Measurements from ENCODE around the gene MSMP.

Gene MSMP

DNA sequence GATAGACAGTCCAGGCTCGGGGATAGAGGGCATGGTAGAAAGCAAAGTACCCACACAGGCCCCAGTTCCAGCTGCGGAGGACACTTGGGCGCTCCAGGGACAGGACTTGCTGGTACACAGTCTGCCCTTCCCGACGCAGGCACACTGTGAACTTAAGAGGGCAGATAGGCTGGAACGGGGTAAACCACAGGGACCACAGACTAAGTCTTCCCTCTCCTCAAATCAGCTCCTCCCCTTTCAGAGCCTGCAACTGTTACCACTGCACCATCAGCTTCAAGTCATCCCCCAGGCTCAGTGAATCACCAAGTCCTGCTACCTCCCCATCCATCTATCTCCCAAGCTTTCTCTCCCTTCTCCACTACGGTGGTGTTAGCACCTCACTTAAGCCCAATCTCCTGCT is 12.3 kb downstream of the MSMP start:
- DNase-seq: no peak

DNA sequence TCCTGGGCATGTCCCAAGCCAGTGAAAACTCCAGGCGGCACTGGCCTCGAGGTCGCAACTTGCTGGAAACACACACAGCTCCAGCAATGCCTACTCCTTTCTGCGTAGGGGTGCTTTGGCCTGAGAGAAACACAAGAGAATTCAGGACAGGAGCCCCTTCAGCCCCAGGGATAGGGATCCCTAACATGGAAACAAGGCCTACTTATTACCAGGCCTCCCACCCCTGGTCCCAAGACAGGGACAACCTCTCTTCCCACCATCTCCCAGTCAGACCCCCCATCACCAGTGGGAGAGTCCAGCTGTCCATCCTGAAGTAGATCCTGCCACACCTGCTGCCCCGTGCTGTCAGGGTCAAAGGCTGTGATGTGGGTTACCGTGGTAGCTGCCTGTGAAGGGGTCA is 13.8 kb downstream of the MSMP start:
- DNase-seq: no peak

DNA sequence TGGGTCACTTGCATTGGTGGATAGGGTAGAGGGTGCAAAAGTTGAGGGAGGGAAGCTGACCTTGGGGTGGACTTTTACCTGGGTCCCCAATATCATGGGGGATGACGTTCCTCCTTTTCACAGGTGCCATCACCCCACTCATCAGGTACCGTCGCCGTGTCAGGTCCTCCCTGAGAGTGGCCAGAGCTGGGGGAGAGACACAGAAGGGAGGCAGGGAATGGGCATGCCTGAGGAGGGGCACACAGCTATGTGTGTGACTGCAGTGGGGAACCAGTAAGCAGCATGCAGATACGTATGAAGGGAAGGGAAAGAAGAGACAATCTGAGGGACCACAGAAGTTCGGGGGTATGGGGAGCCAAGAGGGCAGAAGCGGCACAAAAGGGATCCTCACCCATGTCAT is 15.2 kb downstream of the MSMP start:
- DNase-seq: no peak

DNA sequence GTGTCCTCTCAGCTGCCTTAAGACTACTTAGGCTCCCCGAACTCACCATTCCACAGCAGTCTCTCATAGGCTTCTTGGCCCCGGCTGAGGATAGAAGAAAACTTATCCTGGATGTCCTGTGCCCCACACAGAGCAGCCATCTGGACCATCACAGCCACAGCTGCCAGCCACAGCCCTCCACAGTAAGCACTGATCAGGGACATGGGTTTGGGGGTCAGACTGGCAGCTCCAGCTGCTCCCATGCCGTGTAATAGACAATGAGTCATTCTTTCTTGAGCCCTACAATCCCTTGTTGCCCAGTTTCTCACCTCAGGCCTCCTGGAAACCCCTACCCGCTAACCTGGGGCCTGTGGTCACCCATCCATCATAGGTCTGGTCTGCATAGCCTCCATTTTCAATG is 15.9 kb downstream of the MSMP start:
- DNase-seq: no peak

DNA sequence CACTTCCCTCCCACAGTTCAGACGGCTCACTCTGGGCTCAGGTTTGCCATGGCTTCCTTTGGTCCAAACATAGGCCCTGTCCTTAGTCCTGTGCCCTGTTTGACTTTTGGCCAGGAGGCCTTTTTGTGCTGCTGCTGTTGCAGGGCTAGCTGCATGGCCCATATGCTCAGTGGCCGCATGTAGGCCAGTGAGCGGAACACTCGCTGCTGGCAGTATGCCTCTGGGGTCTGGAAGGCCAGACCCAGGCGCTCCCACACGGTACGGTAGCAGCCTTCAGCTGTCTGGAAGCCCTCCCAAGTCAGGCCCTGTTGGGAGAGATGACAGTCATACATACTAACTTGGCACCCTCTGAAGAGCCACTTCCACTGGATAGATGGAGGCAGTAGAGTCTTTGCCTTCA is 16.9 kb downstream of the MSMP start:
- no peak for DNase-seq

DNA sequence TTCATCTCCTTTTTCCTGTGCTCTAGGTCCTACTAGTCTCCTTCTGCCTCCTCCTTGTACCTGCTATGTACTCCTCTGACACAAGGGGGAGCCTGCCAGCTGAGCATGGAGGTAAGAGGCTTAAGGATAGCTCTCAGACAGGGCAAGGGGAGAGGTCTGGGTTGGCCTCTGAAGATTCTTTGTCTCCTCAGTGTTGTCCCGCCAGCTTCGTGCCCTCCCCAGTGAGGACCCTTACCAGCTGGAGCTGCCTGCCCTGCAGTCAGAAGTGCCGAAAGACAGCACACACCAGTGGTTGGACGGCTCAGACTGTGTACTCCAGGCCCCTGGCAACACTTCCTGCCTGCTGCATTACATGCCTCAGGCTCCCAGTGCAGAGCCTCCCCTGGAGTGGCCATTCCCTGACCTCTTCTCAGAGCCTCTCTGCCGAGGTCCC is 17.9 kb downstream of the MSMP start:
- peak; percentile 67 for DNase-seq

DNA sequence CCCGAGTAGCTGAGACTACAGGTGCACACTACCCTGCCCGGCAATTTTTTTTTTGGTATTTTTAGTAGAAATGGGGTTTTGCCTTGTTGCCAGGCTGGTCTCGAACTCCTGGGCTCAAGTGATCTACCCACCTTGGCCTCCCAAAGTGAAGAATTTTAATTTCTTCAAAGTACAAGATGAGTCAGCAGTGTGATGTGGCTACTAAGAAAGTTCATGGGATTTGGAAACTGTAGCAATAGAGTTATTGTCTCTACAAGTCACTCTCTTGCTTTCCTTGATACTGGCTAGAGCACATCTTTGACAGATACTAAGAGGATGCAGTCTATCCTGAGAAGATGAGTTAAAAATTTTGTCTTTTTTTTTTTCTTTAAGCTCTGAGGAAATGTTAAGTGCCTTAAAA is 20.0 kb downstream of the MSMP start:
- no peak for DNase-seq

DNA sequence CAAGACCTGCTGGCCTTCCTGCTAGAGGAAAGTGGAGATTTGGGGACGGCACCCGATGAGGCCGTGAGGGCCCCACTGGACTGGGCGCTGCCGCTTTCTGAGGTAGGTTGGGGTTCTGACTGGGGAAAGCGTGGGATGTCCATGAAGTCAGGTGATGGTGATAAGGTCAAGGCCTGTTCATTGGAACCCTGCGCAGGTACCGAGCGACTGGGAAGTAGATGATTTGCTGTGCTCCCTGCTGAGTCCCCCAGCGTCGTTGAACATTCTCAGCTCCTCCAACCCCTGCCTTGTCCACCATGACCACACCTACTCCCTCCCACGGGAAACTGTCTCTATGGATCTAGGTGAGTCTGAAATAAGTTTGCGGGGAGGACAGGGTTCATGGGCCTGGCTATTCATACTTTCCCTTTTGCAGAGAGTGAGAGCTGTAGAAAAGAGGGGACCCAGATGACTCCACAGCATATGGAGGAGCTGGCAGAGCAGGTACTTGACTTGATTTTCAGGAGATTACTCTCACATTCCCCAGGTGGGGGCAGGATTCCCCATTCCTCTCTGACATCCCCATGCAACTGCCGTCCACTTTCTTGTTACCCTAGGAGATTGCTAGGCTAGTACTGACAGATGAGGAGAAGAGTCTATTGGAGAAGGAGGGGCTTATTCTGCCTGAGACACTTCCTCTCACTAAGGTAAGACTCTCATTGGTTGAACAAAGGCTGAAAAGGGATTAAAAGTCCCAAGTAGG is 21.1 kb downstream of the MSMP start:
- peak; percentile 32 for DNase-seq

DNA sequence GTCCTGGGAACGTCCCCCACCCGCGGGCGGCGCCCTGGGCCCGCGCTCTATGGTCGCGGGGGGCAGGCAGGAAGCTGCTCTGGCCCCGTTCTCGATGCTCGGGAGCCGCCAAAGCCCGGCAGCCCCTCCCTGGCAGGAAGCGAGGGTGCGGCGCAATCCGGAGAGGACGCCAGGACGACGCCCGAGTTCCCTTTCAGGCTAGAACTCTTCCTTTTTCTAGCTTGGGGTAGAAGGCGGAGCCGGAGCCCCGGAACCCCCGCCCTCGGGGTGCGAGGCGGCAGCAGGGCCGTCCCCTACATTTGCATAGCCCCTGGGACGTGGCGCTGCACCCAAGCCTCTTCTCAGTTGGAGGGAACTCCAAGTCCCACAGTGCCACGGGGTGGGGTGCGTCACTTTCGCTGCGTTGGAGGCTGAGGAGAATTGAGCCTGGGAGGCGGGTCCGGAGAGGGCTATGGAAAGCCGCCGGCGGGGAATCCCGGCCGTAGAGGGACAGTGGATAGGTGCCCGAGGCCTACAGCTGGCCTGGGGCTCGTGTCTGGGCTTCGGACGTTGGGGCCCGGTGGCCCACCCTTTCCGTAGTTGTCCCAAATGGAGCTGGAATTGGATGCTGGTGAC is 21.8 kb downstream of the MSMP start, which contains the start of the genes CREB3 and TLN1:
CREB3 (plus strand) TSS at position 482 of the 615 bp plus-strand sequence; CDS start at position 589, 107 bp downstream.
TLN1 (minus strand) TSS at position 11 of the 615 bp plus-strand sequence. CDS start 6,501 bp downstream, outside the sequence.
- DNase-seq: peak; percentile 98

DNA sequence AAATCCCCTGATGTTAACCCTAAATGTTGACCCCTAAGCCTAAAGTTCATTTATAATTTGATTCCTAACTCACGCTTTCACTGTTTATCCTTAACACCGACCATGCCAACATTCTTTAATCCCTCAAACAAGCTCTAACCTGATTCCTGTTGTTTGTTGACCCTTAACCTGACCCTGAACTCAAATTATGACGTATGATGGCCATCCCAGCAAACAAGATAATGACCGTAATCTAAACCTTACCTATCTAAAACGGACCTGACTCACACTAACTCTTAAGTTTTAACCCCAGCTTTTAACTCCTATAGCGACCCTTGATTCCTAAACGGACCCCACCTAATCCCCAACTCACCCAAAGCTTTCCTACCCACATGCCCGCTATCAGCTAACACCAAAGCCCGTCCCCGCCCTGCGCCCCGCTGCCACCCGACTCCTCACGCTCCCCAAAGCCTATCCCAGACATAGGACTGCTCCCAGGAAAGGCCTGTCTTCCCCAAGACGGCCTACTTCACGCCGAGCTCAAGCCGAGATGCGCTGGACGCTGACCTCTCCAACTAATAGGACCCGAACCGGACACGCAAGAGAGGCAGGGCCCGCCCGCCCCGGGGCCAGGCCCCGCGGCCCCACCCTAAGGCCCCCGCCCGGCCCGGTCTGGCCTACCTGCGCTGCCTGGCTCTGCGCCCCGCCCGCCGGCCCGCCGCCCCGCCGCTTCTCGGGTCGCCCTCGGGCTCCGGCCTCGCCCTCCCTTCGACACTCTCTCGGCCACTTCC is 22.5 kb downstream of the MSMP start:
- DNase-seq: no peak

DNA sequence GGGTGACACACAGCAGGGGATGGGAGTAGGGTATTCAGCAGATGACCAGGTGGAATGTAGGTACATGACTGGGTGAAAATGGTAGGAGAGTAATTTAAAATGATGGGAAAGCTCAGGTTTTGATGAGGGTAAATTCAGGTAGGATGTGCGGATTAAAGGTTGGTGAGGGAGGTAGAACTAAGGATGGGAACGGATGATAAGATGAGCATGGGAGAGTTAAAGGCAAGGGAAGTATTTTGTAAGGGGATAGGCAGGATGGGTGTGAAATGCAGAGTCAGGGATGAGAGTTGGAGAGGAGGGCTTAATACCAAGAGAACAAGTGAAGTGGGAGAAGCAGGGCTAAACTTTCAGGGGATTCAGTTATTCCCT is 23.6 kb downstream of the MSMP start:
- no peak for DNase-seq

DNA sequence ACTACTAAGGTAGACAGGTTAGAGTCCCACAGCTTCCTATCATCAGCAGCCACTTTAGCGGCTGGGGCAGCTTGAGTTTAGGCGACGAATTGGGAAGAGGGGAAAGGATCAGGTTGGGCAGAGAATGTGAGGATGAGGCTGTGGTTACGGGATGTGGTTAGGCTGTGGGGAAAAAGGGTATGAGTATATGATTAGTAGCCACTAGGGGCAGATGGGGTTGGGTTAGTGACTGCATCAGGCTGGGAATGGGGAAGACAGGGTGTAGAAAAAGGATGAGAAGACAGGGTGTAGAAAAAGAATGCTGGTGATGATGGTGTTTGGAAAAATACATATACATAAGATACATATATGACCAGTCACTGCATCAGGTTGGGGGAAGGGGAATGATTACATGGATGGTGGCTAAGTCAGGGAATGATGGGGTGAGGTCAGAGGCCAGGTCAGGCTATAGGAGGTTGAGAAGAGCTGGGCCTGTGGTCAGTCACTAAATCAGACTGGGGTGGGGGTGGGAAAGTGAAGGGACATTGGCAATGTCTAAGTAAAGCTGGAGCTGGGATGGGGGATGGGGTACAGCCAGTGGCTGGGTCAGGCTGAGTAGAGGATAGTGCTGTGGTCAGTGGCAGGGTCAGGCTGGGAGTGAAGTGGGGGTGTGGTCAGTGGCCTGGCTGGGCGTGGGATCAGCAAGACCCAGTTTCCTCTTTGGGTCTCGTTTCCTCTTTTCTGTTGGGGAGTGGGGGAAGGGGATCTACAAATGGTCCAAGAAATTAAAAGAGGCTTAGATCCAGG is 24.2 kb downstream of the MSMP start:
- peak; percentile 20 for DNase-seq

DNA sequence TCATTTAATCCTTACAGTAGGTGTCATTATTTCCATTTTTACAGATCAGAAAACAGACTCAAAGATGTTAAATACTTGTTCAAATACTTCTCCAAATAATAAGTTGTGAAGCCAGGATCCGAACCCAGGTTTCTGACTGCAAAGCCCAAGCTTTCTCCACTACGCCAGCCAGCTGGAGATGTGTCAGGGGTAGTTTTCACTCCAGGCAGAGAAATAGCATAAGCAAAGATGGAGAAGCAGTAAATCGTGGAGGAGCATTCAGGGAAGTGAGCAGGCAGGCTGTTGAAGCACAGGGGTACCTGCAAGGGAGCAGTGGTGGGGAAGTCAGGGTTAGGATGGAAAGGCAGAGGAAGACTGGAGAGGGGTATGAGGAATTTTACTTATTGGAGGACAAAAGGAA is 25.0 kb downstream of the MSMP start:
- no peak for DNase-seq

DNA sequence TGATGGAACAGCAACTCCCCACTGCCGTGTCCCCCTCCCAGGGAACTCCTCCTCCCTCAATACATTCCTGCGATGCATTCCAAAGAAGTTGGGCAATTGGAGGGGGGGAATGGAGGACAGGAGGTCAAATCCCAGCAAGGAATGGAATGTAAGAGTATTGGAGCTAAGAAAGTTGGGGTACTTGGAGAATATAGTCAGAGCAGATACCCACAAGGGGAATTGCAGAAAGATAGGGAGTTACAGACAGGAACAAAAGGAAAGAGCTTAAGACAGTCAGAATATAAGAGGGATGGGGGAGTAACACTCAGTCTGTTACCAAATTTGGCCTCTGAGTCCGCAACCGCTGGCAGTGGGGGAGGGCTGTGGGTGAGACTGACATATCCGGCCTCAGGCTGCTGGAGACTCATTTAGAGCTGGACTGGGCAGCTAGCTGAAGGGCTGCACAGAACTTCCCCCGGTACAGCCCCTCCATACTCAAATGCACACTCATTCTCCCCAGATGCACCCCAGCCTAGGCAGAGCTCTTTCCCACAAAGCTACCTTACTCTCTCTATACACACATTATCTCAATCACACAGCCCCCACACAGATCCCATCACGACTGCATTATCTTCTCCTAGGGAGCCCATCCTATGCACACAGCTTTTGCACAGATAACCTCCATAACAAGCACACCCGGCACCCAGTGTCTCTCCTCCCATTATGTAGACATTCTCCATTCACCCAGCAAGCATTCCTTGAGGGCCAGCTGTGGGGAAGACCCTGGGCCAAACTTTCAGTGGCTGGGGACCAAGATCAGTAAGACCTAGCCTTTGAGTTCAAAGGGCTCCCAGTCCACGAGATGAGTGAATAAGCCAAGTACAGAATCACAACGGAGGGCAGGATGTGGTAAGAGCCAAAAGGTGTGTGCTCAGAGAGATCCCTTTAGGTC is 25.8 kb downstream of the MSMP start:
- peak; percentile 31 for DNase-seq

DNA sequence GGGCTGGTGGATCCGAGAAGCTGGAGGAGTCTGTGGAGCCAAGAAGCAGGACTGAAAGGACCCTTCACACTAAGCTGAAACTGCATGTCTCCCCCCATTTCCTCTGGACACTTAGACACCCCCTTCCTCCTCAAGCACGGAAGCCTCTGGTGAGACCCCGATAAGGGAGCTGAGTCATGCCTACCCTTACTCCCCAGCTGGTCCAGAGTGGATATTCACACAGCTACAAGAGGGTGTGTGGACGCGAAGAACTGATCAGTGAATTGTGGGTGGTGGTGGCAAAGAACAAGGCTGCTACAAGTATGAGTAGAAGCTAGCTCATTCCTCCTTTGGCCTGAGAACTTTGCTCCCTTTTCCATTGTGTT is 26.4 kb downstream of the MSMP start:
- no peak for DNase-seq

DNA sequence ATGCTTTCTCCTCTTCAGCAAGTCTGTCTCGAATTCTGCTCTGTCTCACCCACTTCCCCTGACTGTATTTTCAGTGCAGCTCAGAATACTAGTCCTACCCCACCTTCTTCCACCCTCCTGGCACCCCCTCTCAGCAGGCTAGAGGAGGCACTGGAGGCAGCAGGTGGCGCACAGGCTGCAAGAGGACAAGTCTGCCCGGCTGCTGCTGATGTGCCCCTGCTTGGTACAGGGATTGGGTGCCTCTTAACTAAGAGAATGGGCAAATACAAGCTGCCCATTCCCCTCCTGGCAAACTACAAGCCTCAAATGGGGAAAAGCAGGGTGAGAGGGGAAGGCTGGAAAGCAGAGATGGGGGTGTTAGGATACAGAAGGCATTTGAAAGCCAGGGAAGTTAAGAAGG is 27.1 kb downstream of the MSMP start:
- peak; percentile 19 for DNase-seq

DNA sequence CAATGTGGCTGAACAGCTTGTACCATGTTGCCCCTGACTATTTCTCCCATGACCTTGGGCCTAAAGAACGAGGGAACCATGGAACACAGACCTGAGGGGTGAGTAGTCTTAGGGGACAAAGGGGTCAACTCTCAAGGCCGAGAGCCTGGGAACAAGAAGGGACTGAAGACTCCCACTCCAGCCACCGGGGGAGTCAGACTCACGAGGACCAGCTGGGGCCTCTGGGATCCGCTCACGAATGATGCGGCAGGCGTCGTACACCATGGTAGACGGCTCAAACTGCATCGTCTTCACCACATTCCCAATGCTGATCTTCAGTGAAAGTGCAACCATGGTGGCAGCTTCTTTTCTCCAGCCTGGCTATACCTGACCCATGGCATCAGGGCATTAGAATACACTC is 28.7 kb downstream of the MSMP start:
- no peak for DNase-seq

DNA sequence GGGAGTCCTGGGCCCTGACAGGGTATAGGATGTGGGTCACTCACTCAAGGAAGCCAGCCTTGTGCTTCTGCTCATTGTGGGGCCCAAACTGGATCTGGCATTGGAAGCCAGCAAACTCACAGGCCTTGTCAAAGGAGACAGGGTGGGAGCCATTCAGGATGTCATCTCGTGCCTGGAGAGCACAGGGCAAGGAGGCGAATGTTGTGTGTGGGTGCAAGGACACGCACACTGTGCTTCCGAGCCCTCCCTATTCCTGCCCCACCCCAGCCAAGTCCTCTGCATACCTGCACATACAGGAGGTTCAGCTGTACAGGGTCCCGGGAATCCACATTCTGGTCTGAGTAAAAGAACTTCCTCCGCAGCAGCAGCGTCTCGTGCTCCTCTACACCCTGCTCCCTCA is 30.2 kb downstream of the MSMP start:
- no peak for DNase-seq

DNA sequence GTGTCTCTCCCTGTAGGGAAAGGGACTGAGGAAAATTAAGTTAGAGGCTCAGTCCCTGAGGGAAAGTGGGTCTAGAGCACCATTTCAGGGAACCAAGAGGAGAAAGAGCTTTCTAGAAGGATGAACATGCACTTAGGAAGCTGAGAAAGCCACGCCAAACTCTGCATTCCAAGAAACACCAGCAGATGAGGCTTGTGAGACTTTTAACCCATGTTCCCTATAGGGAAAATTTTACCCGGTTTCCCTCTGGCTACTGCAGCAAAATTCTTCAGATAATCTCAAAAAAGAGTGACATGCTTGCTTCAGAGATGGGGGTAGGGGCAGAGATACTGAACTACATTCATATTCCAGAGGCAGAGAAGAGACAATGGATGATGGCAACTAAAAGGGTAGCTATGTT is 30.6 kb downstream of the MSMP start:
- no peak for DNase-seq

DNA sequence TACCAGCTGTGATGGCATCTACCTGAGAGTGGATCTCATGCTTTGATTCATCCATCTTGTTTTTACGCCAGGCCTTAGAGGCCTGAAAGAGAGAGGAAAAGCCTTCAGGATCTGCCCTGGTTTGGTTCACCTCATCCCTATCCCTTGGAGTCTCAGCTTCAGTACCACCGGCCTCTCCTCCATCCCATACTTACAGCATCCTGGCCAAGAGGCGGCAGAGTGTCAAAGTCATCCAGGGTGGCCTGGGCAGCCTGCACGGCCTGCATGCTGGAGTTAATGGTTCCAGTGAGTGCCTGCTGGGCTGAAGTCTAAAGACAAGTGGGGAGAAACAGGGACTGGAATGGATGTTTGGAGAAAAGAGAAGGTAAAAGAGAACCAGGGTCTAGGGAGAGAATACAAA is 34.5 kb downstream of the MSMP start:
- no peak for DNase-seq

DNA sequence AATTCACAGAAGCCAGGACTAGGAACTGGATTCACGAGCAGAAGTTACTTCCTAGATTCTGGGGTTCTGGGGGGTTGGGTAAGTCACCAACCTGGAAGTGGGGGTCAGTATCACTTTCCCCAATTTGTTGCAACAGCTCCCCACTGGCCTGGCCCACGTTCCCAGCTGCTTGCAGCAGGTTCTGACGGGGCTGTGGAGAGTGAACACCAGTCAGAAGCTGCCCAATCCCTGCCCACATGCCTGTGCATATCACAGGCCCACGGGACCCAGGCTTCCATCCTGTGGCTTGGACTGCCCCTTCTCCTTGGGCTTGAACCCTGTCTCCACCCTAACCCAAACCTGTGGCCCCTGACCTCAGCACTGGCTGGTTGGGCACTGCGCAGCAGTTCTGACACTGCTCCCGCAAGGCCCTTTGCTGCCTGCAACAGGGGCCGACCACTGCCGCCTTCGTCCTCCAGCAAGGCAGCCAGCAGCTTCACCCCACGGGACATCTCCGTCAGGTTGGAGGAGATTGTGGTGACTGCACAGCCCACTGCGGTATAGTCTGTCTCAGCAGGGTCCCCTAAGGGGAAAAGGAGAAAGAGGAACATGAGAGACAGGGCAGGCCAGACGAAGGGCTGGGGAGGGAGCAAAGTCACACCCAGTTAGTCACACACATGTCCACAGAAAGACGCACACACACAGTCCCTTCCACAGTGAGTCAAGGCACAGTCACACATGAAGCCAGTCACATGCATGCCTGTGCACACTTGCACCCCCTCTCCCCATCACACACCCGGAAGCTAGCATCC is 35.2 kb downstream of the MSMP start:
- no peak for DNase-seq
